DND-41 (cell line): ENCODE data around the gene PODXL.

Experiments used
- CTCF ChIP-seq: IDR thresholded peaks from 2 replicates; pipeline ENCODE4 v1.5.1; 2012; ENCODE audit warnings: borderline replicate concordance, low read length, moderate library complexity, mild to moderate bottlenecking; ENCODE audit not compliant: poor library complexity, severe bottlenecking; ENCODE audit errors: extremely low read depth
- EZH2 ChIP-seq: IDR thresholded peaks from 3 replicates; pipeline ENCODE4 v1.6.1; 2012; ENCODE audit warnings: borderline replicate concordance, low read depth, mild to moderate bottlenecking, moderate library complexity, low read length, inconsistent platforms; ENCODE audit not compliant: severe bottlenecking

GRCh38 chr7:131500357-131500756, 56.1 kb downstream of the PODXL start:
- TF ChIP-seq EZH2 = no peak
- no peak for TF ChIP-seq CTCF
